Stomach smooth muscle (tissue), 2 donors: Measurements from ENCODE around the gene TEX14.

Source experiments
- H3K27ac ChIP-seq: one replicate; pipeline ENCODE4 v1.7.0; 2013; ENCODE audit warnings: mild to moderate bottlenecking, low read length, inconsistent platforms
- H3K27me3 ChIP-seq, 2 donors: one replicate each; pipeline ENCODE4 v1.7.0; 2013; ENCODE audit warnings: low read length in 2 of 2; ENCODE audit not compliant: insufficient read depth in 2 of 2, control insufficient read depth in 1 of 2
- H3K36me3 ChIP-seq, 2 donors: one replicate each; pipeline ENCODE4 v1.7.0; 2013; ENCODE audit warnings: low read length in 2 of 2; ENCODE audit not compliant: control insufficient read depth in 2 of 2, insufficient read depth in 2 of 2
- H3K4me1 ChIP-seq: one replicate; pipeline ENCODE4 v1.7.0; 2013; ENCODE audit warnings: low read length; ENCODE audit not compliant: control insufficient read depth, insufficient read depth
- H3K4me3 ChIP-seq, 2 donors: one replicate each; pipeline ENCODE4 v1.7.0; 2013; ENCODE audit warnings: low read length in 2 of 2
- H3K9ac ChIP-seq, 2 donors: one replicate each; pipeline ENCODE4 v1.7.0; 2013; ENCODE audit warnings: low read length in 2 of 2, mild to moderate bottlenecking in 1 of 2
- H3K9me3 ChIP-seq, 2 donors: one replicate each; pipeline ENCODE4 v1.7.0; 2013; ENCODE audit warnings: low read length in 2 of 2; ENCODE audit not compliant: control insufficient read depth in 2 of 2
- donor health status: healthy.
- donor health status: Pancreatic carcinoma.

Gene TEX14

DNA sequence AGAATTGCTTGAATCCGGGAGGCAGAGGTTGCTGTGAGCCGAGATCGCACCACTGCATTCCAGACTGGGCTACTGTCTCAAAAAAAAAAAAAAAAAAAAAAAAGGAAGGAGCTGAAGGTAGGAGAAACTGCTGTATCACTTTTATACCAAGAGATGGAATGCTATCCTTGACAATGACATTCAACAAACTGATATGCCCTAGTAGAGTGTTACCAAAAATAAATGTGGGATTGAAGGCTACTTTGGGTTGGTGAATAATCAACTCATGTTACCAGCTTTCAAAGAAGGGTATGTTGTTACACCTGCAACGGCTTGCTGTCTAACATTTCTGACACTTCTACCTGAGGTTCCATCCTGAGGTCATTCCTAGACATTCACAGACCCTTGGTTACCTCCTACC lies 84.9 kb downstream of the TEX14 start:
- H3K9me3 ChIP-seq = no peaks in the 10 kb centered on the region
- H3K36me3 ChIP-seq = no peaks in the 10 kb centered on the region
- H3K4me3 ChIP-seq = no peak overlapping the region
- H3K27me3 ChIP-seq = no peaks in the 10 kb centered on the region
- H3K9ac ChIP-seq = no peak overlapping the region
- H3K4me1 ChIP-seq = no peaks in the 10 kb centered on the region
- H3K27ac ChIP-seq = no peak overlapping the region

- Histone ChIP-seq H3K36me3 (no peaks in the 10 kb centered on the region), H3K9me3 (no peaks in the 10 kb centered on the region), H3K27me3 (no peaks in the 10 kb centered on the region), H3K4me1 (no peaks in the 10 kb centered on the region), H3K27ac (no peak overlapping the region), H3K9ac (no peak overlapping the region), H3K4me3 (no peak overlapping the region)
Measured at GRCh38 chr17:58605986-58606385, 85.9 kb downstream of the TEX14 start.

DNA sequence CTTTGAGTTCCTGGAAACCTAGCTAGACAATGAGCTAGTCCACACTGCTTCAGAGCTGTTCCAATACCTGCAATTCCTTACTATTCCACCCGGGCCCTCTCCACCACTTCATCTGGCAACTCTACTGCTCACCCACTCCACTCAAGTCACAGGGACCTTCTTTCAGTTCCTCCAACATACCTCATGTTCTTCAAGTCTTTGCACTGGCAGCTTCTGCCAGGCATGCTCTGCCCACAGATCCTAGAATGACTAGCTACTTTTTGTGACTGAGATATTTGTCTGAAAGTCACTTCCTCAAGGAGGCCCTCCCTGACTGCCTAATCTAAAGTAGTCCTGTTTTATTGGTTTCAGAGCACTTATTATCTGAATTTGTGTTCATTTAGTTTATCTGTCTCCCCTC lies 86.4 kb downstream of the TEX14 start:
- Histone ChIP-seq H3K4me1 (no peaks in the 10 kb centered on the region), H3K27me3 (no peaks in the 10 kb centered on the region), H3K27ac (no peak overlapping the region), H3K4me3 (no peak overlapping the region), H3K36me3 (no peaks in the 10 kb centered on the region), H3K9me3 (no peaks in the 10 kb centered on the region), H3K9ac (no peak overlapping the region)

DNA sequence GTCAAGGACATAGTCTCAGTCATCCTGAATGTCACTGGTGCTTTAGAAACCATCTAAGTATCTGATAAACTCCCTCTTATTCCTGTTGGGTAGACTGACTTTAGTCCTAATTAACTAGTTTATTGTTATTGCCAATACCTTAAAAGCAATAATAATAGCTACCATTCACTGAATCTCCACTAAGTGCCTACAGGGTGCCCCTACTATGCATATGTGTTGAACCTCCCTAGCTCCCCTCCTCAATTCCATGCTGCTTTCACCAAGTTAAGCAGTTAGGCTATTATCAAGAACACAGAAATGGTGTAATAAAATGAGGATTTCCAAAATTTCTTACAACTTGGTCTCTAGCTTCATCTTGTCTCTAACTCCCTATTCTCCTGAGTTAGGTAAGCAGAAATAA lies 89.9 kb downstream of the TEX14 start:
- Histone ChIP-seq H3K4me1 (no peaks in the 10 kb centered on the region), H3K9me3 (no peaks in the 10 kb centered on the region), H3K27me3 (no peaks in the 10 kb centered on the region), H3K27ac (no peak overlapping the region), H3K4me3 (no peak overlapping the region), H3K36me3 (no peaks in the 10 kb centered on the region), H3K9ac (no peak overlapping the region)

GRCh38 chr17:58597371-58597770 lies 94.5 kb downstream of the TEX14 start:
- H3K4me1 ChIP-seq = no peaks in the 10 kb centered on the region
- H3K27ac ChIP-seq = no peak overlapping the region
- H3K27me3 ChIP-seq = no peaks in the 10 kb centered on the region

DNA sequence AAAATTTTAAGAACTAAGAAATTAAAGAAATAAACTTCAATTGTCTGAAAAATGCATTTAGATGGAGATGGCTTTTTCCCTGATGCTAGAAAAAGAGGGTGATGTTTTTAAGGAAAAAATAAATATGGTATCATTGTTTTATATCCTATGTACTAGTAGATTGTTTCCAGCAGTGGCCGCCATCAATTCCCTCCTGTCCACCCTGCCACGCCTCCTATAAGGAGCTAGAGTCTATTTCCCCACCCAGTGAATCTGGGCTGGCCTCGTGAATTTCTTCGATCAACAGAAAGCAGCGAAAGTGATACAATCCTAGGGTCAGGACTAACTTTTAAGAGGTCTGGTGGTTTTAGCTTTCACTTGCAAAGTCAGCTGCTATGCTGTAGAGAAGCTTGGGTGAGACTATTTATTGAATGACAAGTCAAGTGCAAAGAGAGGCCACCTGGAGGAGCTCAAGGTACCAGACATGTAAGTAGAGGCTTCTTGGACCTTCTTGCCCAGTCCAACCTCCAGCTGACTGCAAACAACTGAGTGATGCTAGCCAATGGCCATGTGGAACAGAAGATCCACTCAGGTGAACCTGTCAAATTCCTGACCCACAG lies 96.6 kb downstream of the TEX14 start:
- Histone ChIP-seq H3K9me3 (no peaks in the 10 kb centered on the region), H3K36me3 (no peaks in the 10 kb centered on the region), H3K9ac (no peak overlapping the region), H3K4me3 (no peak overlapping the region), H3K27ac (no peak overlapping the region), H3K4me1 (no peaks in the 10 kb centered on the region), H3K27me3 (no peaks in the 10 kb centered on the region)

More at GRCh38 chr17:58597371-58597770, 94.5 kb downstream of the TEX14 start:
- H3K9me3 ChIP-seq = no peaks in the 10 kb centered on the region
- no peaks in the 10 kb centered on the region for H3K36me3 ChIP-seq
- H3K9ac ChIP-seq = no peak overlapping the region
- no peak overlapping the region for H3K4me3 ChIP-seq

DNA sequence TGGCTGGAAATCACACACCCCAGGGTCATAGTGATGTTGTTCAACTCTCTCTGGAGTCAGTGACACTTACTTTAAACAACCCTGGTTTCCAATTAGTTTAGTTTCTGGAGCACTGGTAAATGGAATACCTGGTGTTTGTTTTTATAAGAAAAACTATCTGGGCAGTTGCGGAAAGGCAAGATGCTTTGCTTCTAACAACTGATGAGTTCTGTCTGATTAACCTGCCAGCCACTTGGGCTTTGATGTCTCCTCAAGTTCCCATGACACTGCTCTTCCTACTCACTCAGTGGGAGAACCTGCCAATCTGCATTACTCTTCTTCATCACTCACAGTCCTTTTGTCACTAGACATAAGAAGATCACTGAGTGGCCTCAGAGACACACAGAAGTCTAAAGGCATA lies 98.7 kb downstream of the TEX14 start:
- Histone ChIP-seq H3K27me3 (no peaks in the 10 kb centered on the region), H3K4me3 (no peak overlapping the region), H3K9me3 (no peaks in the 10 kb centered on the region), H3K4me1 (no peaks in the 10 kb centered on the region), H3K36me3 (no peaks in the 10 kb centered on the region), H3K27ac (no peak overlapping the region), H3K9ac (no peak overlapping the region)

DNA sequence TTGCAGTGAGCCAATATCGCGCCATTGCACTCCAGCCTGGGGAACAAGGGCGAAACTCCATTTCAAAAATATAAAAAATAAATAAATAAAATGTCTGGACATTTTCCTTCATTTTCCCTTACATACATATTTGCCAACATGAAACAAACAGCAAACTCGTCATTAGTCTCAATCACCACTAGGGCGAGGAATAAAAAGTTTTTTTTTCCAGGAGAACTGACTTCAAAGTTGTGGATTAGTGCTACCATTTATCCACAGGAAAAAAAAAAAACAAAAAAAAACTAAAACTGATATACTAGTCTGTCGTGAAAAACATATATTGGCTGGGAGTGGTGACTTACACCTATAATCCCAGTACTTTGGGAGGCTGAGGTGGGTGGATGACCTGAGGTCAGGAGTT lies 100.4 kb downstream of the TEX14 start:
- Histone ChIP-seq H3K27me3 (no peaks in the 10 kb centered on the region), H3K36me3 (no peaks in the 10 kb centered on the region), H3K4me1 (peaks cover 4% of the 10 kb centered on the region), H3K9ac (no peak overlapping the region), H3K9me3 (no peaks in the 10 kb centered on the region), H3K27ac (no peak overlapping the region), H3K4me3 (no peak overlapping the region)

DNA sequence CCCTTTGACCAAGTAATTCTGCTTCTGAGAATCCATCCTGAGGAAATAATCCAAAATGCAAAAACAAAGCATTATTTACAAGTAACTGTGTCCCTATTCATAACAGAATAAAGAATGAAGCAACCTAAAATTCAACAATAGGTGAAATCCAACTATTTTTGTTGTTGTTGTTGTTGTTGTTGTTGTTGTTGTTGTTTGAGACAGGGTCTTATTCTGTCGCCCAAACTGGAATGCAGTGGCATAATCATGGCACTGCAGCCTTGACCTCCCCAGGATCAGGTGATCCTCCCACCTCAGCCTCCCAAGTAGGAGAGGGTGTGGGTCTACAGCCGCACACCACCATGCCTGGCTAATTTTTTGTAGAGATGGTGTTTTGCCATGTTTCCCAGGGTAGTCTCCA lies 101.5 kb downstream of the TEX14 start:
- no peak overlapping the region for H3K4me3 ChIP-seq
- H3K27me3 ChIP-seq = no peaks in the 10 kb centered on the region
- no peak overlapping the region for H3K27ac ChIP-seq
- H3K9me3 ChIP-seq = no peaks in the 10 kb centered on the region
- H3K36me3 ChIP-seq = no peaks in the 10 kb centered on the region
- peaks cover 4% of the 10 kb centered on the region for H3K4me1 ChIP-seq
- no peak overlapping the region for H3K9ac ChIP-seq

DNA sequence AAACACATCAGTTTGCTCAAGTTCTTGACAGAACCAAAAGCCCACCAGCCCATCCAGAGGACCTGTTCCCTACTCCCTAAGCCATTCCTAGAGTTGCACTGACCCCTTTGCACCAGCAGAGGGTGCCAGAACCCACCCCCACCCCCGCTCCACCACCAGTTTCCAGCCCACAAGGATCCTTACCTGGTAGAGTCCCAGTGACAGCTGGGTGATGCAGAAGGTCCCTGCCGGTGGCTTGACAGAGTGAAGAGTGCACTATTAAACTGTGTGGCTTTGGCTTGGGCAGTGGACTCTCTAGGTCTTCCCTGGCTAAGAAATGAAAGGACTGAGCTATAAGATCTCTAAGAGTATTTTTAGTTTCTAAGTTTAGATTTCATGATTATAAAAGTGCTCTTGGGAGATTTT lies 104.1 kb downstream of the TEX14 start:
- no peaks in the 10 kb centered on the region for H3K9me3 ChIP-seq
- no peak overlapping the region for H3K27ac ChIP-seq
- peak overlapping the region in 1 of 2 donors; percentile 15 for H3K4me3 ChIP-seq
- peaks cover 4% of the 10 kb centered on the region for H3K4me1 ChIP-seq
- H3K27me3 ChIP-seq = no peaks in the 10 kb centered on the region
- H3K36me3 ChIP-seq = no peaks in the 10 kb centered on the region
- no peak overlapping the region for H3K9ac ChIP-seq

DNA sequence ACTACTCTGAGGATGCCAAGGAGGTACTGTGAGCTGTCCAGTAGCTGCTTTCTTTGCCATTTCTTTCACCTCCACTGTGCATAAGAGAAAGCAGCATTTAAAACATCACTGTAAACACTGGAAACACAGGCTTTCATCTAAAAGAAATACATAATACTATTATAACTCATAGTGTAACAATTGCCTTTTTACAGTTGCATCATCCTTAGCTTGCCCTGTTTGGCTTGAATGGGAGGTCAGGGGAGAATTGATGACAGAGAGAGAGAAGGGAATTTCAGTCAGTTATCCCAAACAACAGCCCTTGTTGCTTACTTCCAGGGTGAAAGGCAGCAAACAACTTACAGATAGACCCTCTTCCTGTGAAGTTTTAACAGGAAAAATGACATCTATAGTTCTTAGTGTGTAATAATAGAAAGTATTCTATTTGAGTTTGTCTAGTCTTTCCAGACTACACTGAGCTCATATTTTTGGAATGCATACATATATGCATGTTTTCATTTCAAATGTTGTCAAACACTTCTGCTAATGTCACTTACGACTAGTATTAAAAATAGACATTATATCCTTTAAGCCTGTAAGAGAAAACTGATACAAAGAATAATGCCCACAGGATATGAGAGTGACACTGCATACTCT lies 105.7 kb downstream of the TEX14 start:
- no peak overlapping the region for H3K9ac ChIP-seq
- no peak overlapping the region for H3K4me3 ChIP-seq
- no peaks in the 10 kb centered on the region for H3K36me3 ChIP-seq
- no peaks in the 10 kb centered on the region for H3K27me3 ChIP-seq
- H3K4me1 ChIP-seq = peaks cover 4% of the 10 kb centered on the region
- H3K27ac ChIP-seq = no peak overlapping the region
- no peaks in the 10 kb centered on the region for H3K9me3 ChIP-seq
